Breast epithelium (tissue), 4 donors: ENCODE data around the gene TRANK1. TPM values are rescaled to one million over a fixed set of nuclear protein-coding genes. Genes with fewer than 3 reads are reported as not detected.
A peak's percentile ranks its signal among the peaks of the same experiment; 100 is the strongest.
"Not testable (repeated sequence)": the region's sequence is repeated elsewhere in the genome, so short reads cannot be mapped to it uniquely, and the experiment has no call there.

Experiments
- DNase-seq, 2 donors: peaks; one replicate each; pipeline ENCODE4 v3.0.0-alpha.2; 2019; ENCODE audit warnings: low spot score in 2 of 2
- H3K27ac ChIP-seq, 2 donors: fragments of 200-600 bp; sonication (generic) in 1 of 2; one replicate each; pipeline ENCODE4 v1.5.1; 2016 to 2019; ENCODE audit warnings: mild to moderate bottlenecking in 1 of 2
- H3K27me3 ChIP-seq, 2 donors: fragments of 200-600 bp; sonication (generic) in 1 of 2; one replicate each; pipeline versions ENCODE4 v1.5.1 to v1.6.0; 2017 to 2019; ENCODE audit warnings: control low read depth in 1 of 2, mild to moderate bottlenecking in 1 of 2
- H3K36me3 ChIP-seq: fragments of 200-600 bp; one replicate; pipeline ENCODE4 v1.5.1; 2019
- H3K4me1 ChIP-seq, 2 donors: fragments of 200-600 bp; sonication (generic); one replicate each; pipeline ENCODE4 v1.5.1; 2016 to 2019; ENCODE audit warnings: control low read depth in 1 of 2
- H3K4me3 ChIP-seq, 3 donors: fragments of 200-600 bp; sonication (generic); 1 replicate in 2 of 3; 2 replicates in 1 of 3; pipeline ENCODE4 v1.5.1; 2016 to 2019; ENCODE audit warnings: mild to moderate bottlenecking in 3 of 3, moderate library complexity in 2 of 3
- H3K9me3 ChIP-seq, 2 donors: fragments of 200-600 bp; sonication (generic) in 1 of 2; one replicate each; pipeline ENCODE4 v1.5.1; 2016 to 2019; ENCODE audit warnings: control low read depth in 1 of 2
- CTCF ChIP-seq, 3 donors: fragments of 450-650 bp; IDR thresholded peaks; one replicate each; pipeline ENCODE4 v1.5.1; 2016 to 2017; ENCODE audit warnings: antibody characterized with exemption in 3 of 3, mild to moderate bottlenecking in 3 of 3, moderate library complexity in 3 of 3
- POLR2A ChIP-seq: fragments of 450-650 bp; IDR thresholded peaks from one replicate; pipeline ENCODE4 v1.6.1; 2016; ENCODE audit warnings: antibody characterized with exemption, mild to moderate bottlenecking, moderate library complexity
- POLR2AphosphoS5 ChIP-seq, 3 donors: sonication (generic); formaldehyde crosslinking; IDR thresholded peaks; one replicate each; pipeline ENCODE4 v1.6.1; 2017; ENCODE audit warnings: antibody characterized with exemption in 3 of 3
- intact Hi-C: fragments of 100-400 bp; cut with DNase I; formaldehyde crosslinking; loops from one replicate; pipeline ENCODE4 v1.15.1; 2023; ENCODE audit warnings: low total_unique reads
- total RNA-seq, 3 donors: library from RNA; depleted of rRNA; stranded (reverse); fragments of >200 nt; gene quantifications; one replicate each; pipeline ENCODE4 v1.1.0, GENCODE V29; 2016

The TRANK1 gene
- total RNA-seq, 3 donors from 2014 or later: 13.6 to 16.6 (median 13.8) TPM

- H3K4me3 ChIP-seq: no peak overlapping the region
- intact Hi-C loops: no loop called here
- no peak overlapping the region for H3K27ac ChIP-seq
- no peaks in the 10 kb centered on the region for H3K9me3 ChIP-seq
- no peaks in the 10 kb centered on the region for H3K36me3 ChIP-seq
- no peak for TF ChIP-seq CTCF (IDR thresholded peaks at IDR 0.05)
- no peaks in the 10 kb centered on the region for H3K4me1 ChIP-seq
- H3K27me3 ChIP-seq: no peaks in the 10 kb centered on the region
- no peak for DNase-seq
These were observed 54.6 kb downstream of the TRANK1 start for GRCh38 chr3:36890261-36890660.

GRCh38 chr3:36881735-36882134, 63.1 kb downstream of the TRANK1 start:
- no peaks in the 10 kb centered on the region for H3K27me3 ChIP-seq
- no peak for TF ChIP-seq CTCF (IDR thresholded peaks at IDR 0.05)
- TF ChIP-seq POLR2A: no peak
- no peak for TF ChIP-seq POLR2AphosphoS5 (IDR thresholded peaks at IDR 0.05)
- no peaks in the 10 kb centered on the region for H3K36me3 ChIP-seq
- no peak overlapping the region for H3K27ac ChIP-seq
- intact Hi-C loops: no loop called here
- no peaks in the 10 kb centered on the region for H3K4me1 ChIP-seq
- no peaks in the 10 kb centered on the region for H3K9me3 ChIP-seq
- no peak for DNase-seq
- no peak overlapping the region for H3K4me3 ChIP-seq

GRCh38 chr3:36879842-36880241, 65.0 kb downstream of the TRANK1 start:
- H3K4me3 ChIP-seq, H3K36me3 ChIP-seq, H3K27ac ChIP-seq, DNase-seq, H3K9me3 ChIP-seq, H3K4me1 ChIP-seq, H3K27me3 ChIP-seq, intact Hi-C loops: not testable (repeated sequence)

GRCh38 chr3:36877930-36878685, 66.7 kb downstream of the TRANK1 start:
- TF ChIP-seq CTCF (IDR thresholded peaks at IDR 0.05) (no peak), POLR2A (no peak), POLR2AphosphoS5 (IDR thresholded peaks at IDR 0.05) (no peak)
- Histone ChIP-seq H3K9me3 (no peaks in the 10 kb centered on the region), H3K4me1 (no peaks in the 10 kb centered on the region), H3K27me3 (no peaks in the 10 kb centered on the region), H3K36me3 (no peaks in the 10 kb centered on the region), H3K4me3 (no peak overlapping the region), H3K27ac (no peak overlapping the region)
- no peak for DNase-seq
- intact Hi-C loops: no loop called here

- no peaks in the 10 kb centered on the region for H3K4me1 ChIP-seq
- no peak overlapping the region for H3K4me3 ChIP-seq
- DNase-seq: no peak
- intact Hi-C loops: no loop called here
- no peak for TF ChIP-seq POLR2AphosphoS5 (IDR thresholded peaks at IDR 0.05)
- no peak for TF ChIP-seq POLR2A
- TF ChIP-seq CTCF (IDR thresholded peaks at IDR 0.05): no peak
- no peaks in the 10 kb centered on the region for H3K27me3 ChIP-seq
- H3K27ac ChIP-seq: peak overlapping the region in 1 of 2 donors; percentile 13
- H3K36me3 ChIP-seq: no peaks in the 10 kb centered on the region
- H3K9me3 ChIP-seq: no peaks in the 10 kb centered on the region
These were observed 68.5 kb downstream of the TRANK1 start for GRCh38 chr3:36876181-36876936.
